HG02981 (cell line): ENCODE data around the gene PRIM2.
"Not testable (repeated sequence)": the region's sequence is repeated elsewhere in the genome, so short reads cannot be mapped to it uniquely, and the experiment has no call there.

ENCODE experiments used
- ATAC-seq: cut with Tn5 transposase; IDR thresholded peaks from one replicate; pipeline ENCODE4 v1.9.1; 2021; ENCODE audit warnings: mild to moderate bottlenecking, moderate library complexity; ENCODE audit not compliant: unreplicated experiment

The PRIM2 gene

GRCh38 chr6:57579489-57579888 lies 262.1 kb downstream of the PRIM2 start:
- peak; percentile 54 for ATAC-seq

DNA sequence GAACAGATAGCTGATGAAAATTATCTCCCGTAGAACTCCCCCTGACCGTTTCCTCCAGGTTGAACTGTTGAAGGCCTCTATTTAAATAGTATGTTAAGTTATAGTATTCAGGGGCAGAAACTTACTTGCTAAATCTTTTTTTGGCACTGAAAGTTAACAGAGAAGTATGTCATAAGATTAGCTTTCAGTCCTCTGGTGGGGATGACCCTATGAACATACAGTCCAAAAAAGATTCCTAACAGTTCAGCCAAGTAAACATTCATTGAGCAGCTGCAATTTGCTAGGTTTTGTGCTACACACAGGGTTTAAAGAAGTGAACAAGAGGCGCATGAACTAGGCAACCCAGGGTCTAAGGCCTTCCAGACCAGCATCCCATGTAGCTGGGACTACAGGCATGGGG lies 264.2 kb downstream of the PRIM2 start:
- ATAC-seq, result not testable (repeated sequence)

- ATAC-seq, result not testable (repeated sequence)
These were observed 283.7 kb downstream of the PRIM2 start for GRCh38 chr6:57601105-57601504.

- ATAC-seq, result not testable (repeated sequence)
These were observed 287.9 kb downstream of the PRIM2 start for GRCh38 chr6:57605303-57605702.

DNA sequence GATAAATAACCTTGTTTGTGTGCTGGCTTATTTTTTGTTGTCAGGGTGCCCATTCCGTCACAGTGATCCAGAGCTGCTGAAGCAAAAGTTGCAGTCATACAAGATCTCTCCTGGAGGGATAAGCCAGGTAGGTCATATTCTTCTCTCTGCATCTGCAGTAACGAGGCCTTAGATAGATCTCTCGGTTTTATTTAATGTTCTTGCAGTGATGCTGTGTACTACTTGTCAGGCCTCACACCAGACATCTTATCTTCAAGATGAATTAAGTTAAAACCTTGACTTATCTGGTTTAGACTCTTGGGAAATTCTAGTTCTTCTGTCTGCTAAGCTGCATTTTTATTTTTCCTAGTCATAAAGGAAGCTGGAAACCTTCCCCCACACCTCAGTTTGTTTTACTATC lies 288.9 kb downstream of the PRIM2 start:
- not testable (repeated sequence) for ATAC-seq

DNA sequence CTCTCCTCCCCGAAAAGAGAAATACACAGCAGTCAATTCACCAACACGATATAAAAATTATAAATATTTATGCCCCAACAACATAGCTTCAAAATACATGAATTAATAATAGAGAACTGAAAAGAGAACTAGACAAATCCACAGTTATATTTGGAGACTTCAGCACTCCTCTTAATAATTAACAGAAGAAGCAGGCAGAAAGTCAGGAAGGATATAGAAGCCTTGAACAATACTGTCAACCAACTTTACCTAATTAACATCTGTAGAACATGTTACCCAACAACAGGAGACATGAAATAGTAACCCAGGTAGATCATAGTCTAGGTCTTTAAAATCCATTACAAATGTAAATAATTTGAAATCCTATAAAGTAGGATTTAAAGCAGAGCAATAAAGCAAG lies 293.2 kb downstream of the PRIM2 start:
- ATAC-seq, result not testable (repeated sequence)

- ATAC-seq, result not testable (repeated sequence)
These were observed 301.5 kb downstream of the PRIM2 start for GRCh38 chr6:57618959-57619358.

- ATAC-seq, result not testable (repeated sequence)
These were observed 314.3 kb downstream of the PRIM2 start for GRCh38 chr6:57631773-57632172.

DNA sequence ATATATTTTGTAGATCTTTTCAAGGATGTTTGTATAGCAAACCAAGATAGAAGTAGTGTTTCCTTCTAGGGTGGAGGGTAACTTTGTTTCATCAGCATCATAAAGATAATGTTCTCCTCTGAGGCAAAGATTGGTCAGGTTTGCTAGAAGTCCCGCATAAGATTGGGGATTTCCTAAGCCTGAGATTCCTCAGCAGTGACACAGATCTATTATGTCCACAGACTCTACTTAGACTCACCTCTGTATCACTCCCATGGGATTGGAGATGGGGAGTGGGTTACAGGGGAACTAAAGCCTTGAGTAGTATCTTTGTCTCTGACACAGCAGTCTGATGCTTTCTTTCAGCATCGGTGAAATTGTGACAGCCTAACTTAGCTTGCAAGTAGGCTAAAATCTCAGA lies 341.1 kb downstream of the PRIM2 start:
- ATAC-seq, result not testable (repeated sequence)

DNA sequence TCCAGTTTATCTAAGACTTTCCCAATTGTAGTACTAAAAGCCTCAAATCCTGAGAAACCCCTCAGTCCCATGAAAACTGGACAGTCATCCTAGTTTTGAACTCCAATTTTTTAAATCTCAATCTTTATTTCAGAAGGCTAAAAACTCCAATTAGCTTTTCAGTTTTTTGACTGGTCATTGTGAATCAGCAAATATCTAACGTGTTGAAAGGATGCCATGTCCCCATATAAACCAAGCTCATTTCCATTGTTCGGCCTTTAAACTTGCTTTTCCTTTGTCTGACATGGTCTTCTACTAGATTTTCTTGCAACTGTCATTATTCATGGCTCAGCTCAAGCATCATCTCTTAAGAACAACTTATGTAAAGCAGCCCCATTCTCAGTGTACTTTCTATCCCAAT lies 342.4 kb downstream of the PRIM2 start:
- not testable (repeated sequence) for ATAC-seq

DNA sequence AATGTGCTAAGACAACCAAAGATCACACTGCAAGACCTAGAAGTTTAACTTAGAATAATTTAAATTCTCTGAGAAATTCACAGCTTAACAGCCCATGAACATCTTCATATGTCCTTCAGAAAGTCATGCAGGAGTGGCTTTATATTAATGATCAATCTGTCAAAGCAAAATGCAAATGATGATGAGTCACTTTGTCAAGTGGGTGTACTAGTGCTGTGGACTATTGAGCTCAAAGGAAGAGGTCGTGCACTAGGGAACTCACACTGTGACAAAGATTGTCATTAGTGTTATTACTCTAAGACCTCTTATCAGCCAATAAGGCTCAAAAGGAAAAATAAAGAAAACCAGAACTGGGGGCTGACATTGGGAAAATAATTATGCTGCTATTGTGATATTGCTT lies 343.5 kb downstream of the PRIM2 start:
- ATAC-seq, result peak; percentile 91

GRCh38 chr6:57668108-57668507 lies 350.7 kb downstream of the PRIM2 start:
- ATAC-seq, result not testable (repeated sequence)

DNA sequence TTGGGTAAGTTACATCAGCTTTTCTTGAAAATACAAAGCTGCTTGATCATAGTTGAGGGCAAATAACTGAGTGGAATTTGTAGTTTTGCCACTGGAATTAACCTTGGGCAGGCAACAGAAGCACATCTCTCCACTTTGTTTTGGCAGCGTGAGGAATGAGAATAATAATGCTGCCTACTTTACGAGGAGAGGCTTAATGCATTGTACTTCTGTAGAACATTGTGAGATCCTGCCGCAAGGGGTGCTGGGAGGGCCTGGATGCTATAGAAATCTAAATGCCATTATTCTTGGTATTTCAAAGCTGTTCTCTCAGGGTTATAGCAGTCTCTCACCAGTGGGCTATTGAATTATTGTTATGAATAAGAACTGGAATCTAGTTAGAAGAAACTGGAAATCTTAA lies 353.8 kb downstream of the PRIM2 start:
- ATAC-seq, result not testable (repeated sequence)

DNA sequence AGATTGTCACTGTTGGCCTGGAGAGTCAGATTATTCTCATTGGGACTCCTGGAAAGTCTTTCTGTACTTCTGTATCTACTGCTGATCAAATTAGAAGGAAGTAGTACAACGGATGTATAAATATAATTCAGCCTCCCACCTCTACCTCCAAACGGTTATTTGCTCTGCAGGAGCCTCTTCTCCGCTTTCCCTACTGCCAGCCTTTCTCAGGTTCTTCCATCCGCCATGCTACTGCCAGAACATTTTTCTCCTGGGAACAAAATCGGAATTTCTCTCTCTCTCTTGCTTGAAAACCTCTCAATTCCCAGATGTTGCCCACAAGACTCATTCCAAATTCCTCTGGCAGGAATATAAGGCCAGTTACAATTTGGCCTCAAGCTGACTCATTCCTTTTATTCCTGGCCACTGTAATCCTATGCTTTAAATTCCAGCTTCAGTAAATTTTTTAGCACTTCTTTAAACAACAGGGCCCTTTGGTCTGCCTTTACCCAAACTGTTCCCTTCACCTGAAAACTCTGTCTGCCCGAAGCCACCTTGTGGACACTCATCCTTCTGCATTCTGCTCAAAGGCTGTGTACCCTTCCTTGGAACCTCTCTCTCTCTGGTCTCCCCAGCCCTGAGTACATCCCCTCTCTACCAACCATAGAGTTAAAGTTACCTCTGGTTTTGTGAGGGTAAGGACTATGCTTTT lies 354.7 kb downstream of the PRIM2 start:
- ATAC-seq, result not testable (repeated sequence)

DNA sequence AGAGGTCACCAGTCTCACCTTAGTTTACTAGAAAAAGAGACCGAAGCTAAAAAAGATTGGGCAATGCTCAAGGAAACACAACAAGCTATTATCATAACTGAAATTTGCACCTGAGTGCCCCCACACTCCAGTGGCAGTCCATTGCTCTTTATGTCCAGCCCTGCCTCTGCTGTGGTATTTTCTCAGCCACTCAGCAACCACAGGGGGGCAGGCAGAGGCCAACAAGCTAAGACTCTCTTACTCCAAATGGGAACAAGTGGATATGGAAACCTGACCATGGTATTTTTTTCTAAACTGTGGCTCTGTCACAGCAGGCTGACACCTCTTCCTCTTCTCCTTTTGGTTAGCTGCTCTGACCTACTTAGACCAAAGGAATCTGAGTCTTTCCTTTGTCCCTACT lies 355.9 kb downstream of the PRIM2 start:
- not testable (repeated sequence) for ATAC-seq

- ATAC-seq, result not testable (repeated sequence)
These were observed 358.0 kb downstream of the PRIM2 start for GRCh38 chr6:57675386-57675785.

DNA sequence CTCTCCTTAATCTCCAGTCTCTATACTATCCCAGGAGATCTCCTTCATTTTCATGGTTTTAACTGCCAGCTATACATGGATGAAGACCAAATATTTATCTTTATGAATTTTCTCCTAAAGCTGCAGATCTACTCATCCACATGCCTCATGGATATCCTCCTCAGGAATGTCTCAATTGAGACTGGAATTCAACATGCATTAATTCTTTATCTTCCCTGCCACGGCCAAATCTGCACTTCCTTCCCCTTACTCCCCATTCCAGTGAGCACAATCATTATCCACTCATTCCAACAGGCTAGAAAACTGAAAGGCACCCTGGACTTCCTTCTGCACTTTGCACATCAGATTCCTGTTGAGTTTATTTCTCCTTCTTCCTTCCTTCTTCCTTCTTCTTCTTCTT lies 379.0 kb downstream of the PRIM2 start:
- not testable (repeated sequence) for ATAC-seq
